HCEC 1CT (cell line): ENCODE results near the gene TXNDC9.
"Not testable (repeated sequence)": the region's sequence is repeated elsewhere in the genome, so short reads cannot be mapped to it uniquely, and the experiment has no call there.

ENCODE experiments used
- DNase-seq: peaks from one replicate; pipeline ENCODE4 v3.0.0-alpha.2; 2017

The TXNDC9 gene

DNA sequence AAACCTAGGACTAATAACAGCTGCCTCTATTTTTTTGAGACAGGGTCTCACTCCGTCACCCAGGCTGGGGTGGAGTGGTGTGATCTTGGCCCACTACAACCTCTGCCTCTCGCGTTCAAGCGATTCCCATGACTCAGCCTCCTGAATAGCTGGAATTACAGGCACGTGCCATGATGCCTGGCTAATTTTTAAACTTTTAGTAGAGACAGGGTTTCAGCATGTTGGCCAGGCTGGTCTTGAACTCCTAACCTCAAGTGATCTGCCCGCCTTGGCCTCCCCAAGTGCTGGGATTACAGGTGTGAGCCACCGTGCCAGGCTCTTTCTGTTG is 18.3 kb downstream of the TXNDC9 start:
- not testable (repeated sequence) for DNase-seq

DNA sequence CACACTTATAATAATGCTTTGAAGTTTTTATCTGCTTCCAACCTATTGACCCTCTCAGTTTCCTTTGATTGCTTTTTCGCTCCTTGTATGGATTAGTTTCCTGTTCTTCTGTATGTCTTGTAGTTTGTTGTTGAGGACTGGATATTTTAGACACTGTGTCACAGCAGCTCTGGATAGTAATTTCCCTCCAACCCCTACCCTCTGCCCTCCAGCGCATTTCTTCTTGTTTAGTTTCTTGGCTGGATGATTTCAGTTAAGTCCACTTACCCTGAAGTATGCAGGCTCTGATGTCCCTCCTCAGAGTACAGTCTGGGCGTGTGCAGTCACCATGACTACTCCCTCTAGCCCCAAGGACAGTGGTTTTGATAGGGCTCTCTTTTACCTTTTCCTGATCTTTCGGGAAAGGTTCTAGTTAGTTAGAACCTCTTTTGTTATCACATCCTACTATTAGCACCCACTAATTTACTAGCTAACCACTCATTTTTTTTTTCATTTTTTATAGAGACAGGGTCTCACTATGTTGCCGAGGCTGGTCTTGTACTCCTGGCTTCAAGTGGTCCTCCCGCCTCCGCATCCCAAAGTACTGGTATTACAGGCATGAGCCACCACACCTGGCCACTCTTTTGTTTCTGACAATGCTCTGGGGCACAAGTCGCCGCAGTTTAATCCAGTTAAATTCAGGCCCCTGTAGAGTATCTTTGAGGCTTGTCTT is 18.8 kb downstream of the TXNDC9 start:
- DNase-seq = no peak

DNA sequence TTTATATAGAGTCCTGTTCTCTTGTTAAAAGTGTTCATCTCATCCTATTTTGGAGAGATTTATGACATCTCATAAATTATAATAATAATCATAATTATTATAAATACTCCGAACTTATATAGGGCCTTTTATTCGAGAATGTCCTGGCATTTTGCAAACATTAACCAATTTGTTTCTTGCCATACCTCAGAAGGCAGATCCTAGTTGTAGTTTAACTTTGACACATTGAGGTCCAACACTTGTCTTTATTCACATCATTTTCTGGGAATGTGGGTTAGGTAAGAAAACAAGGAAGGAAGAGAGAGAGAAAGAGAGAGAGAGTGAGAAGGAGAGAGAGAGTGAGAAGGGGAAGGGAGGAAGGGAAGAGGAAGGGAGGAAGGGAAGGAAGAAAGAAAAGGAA is 35.0 kb downstream of the TXNDC9 start, which contains the start of gene LYG1:
TSS of gene LYG1 (minus strand) at position 101 of the 400 bp plus-strand sequence. CDS start 5,527 bp downstream, outside the sequence.
- not testable (repeated sequence) for DNase-seq

DNA sequence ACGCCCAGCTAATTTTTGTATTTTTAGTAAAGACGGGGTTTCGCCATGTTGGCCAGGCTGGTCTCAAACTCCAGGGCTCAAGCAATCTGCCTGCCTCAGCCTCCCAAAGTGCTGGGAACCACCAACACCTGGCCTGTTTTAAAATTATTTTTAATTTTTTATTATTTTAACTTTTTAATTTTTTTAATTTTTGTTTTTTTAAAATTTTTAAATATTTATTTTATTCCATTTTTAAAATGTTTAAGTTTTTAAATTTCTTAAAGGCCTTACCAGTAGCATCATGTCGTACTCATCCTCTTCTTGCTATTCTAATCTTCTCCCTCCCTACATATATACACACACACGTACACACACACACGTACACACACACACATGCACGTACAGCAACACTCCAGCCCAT is 36.6 kb downstream of the TXNDC9 start:
- DNase-seq = no peak

DNA sequence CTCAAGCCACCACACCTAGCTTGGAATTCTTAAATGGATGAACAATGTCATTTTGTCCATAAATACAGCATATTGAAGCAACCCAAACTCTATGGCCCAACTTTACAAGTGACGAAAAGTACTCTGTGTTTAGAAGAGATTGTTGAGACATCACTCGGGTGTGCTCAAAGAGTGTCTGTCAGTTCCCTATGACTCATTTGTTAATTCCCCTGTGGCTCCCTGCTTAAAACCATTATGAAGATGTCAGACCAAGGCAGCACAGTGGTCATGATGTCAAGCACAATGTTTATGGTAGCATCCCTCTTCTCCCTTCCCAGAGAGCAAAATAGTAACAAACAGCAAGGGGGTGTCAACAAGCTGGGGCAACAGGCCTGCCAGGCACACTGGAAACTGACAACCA is 38.1 kb downstream of the TXNDC9 start:
- DNase-seq = peak; percentile 7

DNA sequence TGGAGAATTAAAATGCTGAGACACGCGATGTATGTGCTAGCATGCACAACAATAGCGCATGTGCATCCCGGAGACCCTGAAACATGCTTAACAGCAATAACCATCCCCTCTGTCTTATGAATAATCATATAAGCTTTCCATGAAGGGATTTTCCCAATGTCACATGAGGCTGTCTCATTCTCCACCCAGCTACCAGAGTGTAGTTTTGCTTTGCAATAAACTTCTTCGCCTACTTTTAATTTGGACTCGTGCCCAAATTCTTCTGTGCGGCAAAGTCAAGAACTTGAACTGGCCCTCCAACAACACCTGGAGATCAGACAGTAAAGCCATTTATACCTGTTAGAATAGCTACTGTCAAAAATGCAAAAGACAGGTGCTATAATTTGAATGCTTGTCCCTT is 50.6 kb downstream of the TXNDC9 start:
- DNase-seq = no peak

DNA sequence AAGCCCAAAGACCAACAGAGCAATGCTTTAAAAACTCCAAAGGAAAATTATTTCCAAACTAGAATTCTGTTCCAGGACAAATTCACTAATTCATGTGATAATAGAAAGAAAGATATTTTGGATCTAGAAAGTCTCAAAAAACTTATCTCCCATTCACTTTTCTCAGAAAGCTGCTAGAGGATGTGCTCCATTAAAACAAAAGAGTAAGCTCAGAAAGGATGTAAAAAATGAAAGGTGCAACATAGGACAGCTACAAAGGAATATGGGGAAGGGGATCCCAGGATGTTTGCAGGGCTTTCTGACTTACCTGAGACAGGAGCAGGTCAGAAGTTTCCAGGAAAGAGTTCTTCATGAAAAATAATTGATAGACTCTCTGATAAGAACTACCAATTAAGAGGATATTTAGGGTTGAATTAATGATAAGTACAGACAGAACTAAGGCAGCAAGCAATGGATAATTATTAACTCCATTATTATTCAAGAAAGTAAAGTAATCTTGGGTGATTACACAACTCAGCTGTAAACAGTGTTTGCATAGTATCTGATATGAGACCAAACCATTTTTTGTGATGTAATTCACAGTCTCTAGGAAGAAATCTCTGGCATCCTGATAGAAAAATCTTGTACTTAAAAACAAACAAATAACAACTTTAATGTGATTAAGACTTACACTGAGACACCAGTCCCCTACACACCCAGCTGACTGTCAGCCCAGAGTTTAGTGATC is 56.0 kb downstream of the TXNDC9 start:
- no peak for DNase-seq

DNA sequence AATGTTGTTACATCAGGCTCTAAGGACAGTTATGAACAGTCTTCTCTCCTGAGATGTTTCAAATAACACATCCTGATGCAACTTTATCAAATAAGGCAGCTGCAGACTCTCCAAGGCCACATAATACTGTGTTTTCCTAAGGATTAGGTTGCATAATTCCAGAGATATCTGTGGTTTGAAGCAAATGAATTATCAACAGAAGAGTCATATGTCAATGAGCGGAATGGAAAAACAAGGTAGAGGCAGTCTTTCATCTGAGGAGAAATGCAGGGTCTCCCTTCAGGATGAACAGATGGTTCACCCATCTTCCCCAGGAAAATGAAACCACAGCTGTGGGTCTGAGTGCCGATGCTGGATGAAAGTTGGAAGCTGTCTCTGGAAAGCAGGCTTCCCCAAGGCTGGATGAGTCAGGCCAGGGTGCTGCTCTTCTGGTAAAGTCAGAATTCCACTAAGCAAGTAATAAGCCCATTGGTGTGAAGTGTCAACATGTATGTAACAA is 57.3 kb downstream of the TXNDC9 start:
- peak; percentile 83 for DNase-seq

DNA sequence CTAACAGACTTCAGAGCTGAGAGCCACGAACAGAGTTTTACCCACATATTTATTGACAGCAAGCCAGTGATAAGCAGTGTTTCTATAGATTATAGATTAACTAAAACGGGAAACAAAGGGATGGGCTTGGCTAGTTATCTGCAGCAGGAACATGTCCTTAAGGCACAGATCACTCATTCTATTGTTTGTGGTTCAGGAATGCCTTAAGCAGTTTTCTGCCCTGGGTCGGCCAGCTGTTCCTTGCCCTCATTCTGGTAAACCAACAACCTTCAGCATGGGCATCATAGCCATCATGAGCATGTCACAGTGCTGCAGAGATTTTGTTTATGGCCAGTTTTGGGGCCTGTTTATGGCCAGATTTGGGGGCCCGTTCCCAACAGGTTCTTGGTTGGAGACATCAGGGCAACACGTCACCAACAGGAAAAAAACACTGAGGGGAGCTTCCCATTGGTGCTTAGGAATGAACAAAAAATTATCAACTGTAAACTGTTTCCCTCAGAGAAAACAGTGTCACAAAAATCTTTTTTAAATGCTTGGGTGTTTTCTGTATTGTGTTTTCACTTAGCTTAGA is 57.9 kb downstream of the TXNDC9 start:
- DNase-seq = not testable (repeated sequence)

DNA sequence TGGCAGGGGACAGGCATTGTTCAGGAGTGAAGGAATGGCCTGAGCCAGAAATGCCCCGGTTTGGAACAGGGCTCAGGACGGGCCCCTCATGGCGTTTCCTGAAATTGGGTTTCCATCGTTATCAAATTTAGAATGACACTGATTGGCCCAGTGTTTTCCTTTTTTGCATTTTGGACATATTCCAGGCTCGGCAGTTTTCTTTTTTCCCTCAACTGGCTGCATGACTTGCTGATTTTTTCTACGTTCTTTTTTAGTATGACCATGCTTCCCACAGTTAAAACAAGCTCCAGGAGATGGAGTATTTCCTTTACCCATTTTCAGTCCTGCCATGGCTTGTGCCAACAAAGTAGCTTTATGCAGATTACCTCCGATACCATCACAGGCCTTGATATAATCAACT is 60.3 kb downstream of the TXNDC9 start:
- DNase-seq = no peak
